Activated CD4-positive, alpha-beta T cell treated with anti-CD3 and anti-CD28 coated beads for 48 hours (primary cell): ENCODE data around the gene APOC4.
"Not testable (repeated sequence)": the region's sequence is repeated elsewhere in the genome, so short reads cannot be mapped to it uniquely, and the experiment has no call there.

Source experiments
- DNase-seq: peaks from one replicate; pipeline ENCODE4 v3.0.0-alpha.2; 2020

Gene APOC4

GRCh38 chr19:44942067-44942571, at the start of gene APOC4:
Gene APOC4 (plus strand): TSS chr19:44942237. CDS start chr19:44942278, 41 bp downstream.
- DNase-seq: no peak

GRCh38 chr19:44892932-44893331, 49.1 kb upstream of the APOC4 start:
- no peak for DNase-seq

GRCh38 chr19:44893332-44894051, 48.5 kb upstream of the APOC4 start:
- no peak for DNase-seq

GRCh38 chr19:44894052-44894400, 48.0 kb upstream of the APOC4 start:
- no peak for DNase-seq

GRCh38 chr19:44894946-44895345, 47.1 kb upstream of the APOC4 start:
- no peak for DNase-seq

- DNase-seq: no peak
These were observed 44.2 kb upstream of the APOC4 start for GRCh38 chr19:44897835-44898234.

- no peak for DNase-seq
These were observed 41.5 kb upstream of the APOC4 start for GRCh38 chr19:44900328-44901244.

GRCh38 chr19:44903216-44903601, 38.8 kb upstream of the APOC4 start:
- DNase-seq: no peak

GRCh38 chr19:44903602-44904425, 38.2 kb upstream of the APOC4 start:
- peak; percentile 85 for DNase-seq

- peak; percentile 31 for DNase-seq
These were observed 37.5 kb upstream of the APOC4 start for GRCh38 chr19:44904426-44904994.

GRCh38 chr19:44905437-44906160, 36.4 kb upstream of the APOC4 start, which contains the start of gene APOE:
Gene APOE (plus strand): TSS chr19:44905796. CDS start chr19:44906625, 829 bp downstream.
- DNase-seq: no peak

- DNase-seq: no peak
These were observed 34.4 kb upstream of the APOC4 start for GRCh38 chr19:44907613-44908012.

GRCh38 chr19:44908074-44908835, 33.8 kb upstream of the APOC4 start:
- no peak for DNase-seq

GRCh38 chr19:44908836-44909261, 33.2 kb upstream of the APOC4 start:
- no peak for DNase-seq

- DNase-seq: no peak
These were observed 32.3 kb upstream of the APOC4 start for GRCh38 chr19:44909775-44910174.

GRCh38 chr19:44911896-44912295, 30.1 kb upstream of the APOC4 start:
- not testable (repeated sequence) for DNase-seq

- no peak for DNase-seq
These were observed 29.2 kb upstream of the APOC4 start for GRCh38 chr19:44912854-44913253.

- DNase-seq: not testable (repeated sequence)
These were observed 28.3 kb upstream of the APOC4 start for GRCh38 chr19:44913512-44914432.

- peak; percentile 86 for DNase-seq
These were observed 27.4 kb upstream of the APOC4 start, which contains the start of gene APOC1 for GRCh38 chr19:44914433-44915206. Gene APOC1 (plus strand): TSS chr19:44914608. CDS start chr19:44914892, 284 bp downstream.
